GM21825 (cell line): ENCODE results near the gene TRIM72.
"Not testable (repeated sequence)": the region's sequence is repeated elsewhere in the genome, so short reads cannot be mapped to it uniquely, and the experiment has no call there.

Experiments used
- ATAC-seq: cut with Tn5 transposase; IDR thresholded peaks from one replicate; pipeline ENCODE4 v1.9.1; 2021; ENCODE audit warnings: mild to moderate bottlenecking, moderate library complexity; ENCODE audit not compliant: unreplicated experiment

TRIM72 gene

DNA sequence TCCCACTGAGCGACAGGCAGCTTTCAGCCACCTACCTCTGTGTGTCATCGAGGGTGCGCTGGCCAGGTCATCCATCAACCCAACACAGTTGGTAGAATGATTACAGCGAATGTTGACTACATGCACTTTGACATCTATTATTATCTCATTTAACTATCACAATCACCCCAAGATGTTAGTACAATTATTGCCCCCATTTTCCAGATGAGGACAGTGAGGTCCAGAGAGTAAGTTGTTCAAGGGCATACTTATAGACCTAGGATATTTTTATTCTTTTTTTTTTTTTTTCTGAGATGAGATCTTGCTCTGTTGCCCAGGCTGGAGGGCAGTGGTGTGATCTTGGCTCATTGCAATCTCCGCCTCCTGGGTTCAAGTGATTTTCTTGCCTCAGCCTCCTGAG is 37.5 kb downstream of the TRIM72 start:
- ATAC-seq = no peak

DNA sequence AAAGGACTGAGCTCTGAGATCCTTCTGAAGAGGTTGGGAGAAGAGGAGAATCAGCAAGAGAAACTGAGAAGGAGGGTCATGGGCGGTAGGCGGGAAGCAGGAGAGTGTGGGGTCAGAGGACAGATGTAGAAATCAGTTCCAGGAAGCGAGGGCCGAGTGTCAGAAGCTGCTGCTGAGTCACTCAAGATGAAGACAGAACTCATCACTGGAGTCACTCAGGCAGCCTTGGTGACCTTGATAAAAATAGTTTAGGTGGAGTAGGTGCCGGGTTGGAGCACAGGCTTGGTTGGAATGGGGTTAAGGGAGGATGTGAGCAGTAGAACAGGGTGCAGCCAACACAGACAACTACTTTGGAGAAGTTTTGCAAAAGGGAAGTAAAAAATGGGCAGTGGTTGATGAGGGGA is 39.7 kb downstream of the TRIM72 start:
- no peak for ATAC-seq

DNA sequence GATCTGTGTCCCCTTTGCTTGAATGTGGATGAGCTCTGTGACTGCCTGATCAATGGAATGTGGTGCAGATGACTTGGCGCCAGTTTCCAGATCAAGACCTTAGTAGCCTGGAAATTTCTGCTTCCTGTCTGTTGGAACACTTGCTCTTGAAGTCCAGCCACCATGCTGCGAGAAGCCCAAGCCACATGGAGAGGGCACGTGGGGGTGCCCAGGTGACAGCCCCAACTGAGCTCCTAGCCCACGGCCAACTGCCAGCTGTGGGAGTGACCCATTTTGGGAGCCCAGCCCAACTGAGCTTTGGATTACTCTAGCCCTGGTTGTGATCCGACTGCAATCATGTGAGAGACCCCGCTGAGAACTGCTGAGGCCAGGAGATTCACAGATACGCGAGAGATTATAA is 42.5 kb downstream of the TRIM72 start:
- no peak for ATAC-seq

DNA sequence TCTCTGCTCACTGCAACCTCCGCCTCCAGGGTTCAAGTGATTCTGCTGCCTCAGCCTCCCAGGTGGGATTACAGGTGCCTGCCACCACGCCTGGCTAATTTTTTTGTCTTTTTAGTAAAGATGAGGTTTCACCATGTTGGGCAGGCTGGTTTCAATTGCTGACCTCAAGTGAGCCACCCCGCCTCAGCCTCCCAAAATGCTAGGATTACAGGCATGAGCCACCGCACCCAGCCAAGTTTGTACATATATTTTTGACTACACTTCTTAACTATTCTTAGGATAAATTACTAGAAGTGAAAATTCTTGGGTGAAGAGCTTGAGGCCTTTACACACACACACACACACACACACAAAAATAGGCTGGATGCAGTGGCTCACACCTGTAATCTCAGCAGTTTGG is 44.4 kb downstream of the TRIM72 start:
- no peak for ATAC-seq

DNA sequence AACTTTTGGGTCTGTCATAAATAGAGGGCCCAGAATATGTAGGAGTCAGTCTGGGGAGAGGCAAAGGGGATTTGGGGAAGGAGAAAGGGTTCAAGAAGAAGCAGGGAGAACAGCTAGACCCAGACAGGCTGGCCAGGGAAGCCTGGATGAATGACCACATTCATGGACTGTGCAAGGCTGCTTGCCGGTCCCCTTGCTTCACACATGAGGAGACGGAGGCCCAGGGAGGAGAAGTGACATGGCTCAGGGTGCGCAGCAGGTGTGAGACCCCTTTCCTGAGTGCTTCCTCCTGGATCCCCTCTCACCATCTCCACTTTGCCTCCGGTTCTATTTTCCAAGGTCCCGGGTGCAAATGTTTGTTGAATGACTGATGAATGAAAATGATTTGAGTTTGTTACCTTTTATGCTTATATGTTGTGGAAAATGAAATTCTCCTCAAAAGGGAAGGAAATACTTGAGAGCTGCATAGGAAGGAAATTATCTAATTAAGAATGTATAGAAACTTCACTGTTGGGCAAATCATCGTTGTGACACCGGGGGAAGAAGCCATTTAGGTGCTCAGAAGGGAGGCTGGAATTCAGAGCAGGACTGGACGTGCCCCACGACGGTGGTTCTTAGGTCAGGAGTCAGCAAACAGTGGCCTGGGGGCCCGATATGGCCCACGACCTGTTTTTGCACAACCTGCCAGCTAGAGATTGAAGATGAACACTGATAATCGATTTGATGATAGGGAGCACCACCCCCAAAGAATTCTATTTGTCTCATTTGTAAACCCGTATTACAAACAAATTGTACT is 46.4 kb downstream of the TRIM72 start:
- ATAC-seq = no peak

DNA sequence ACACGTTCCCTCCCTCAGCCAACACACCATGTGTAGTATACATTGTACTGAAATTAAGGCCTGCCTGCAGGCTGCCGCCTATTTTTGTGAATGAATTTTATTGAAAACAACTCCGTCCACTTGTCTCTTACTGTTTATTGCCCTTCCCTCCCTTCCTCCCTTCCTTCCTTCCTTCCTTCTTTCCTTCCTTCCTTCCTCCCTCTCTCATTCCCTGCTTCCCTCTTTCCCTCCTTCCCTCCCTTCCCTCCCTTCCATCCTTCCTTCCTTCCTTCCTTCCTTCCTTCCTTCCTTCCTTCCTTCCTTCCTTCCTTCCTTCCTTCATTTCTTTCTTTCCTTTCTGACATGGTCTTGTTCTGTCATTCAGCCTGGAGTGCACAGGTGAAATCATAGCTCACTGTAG is 48.2 kb downstream of the TRIM72 start:
- ATAC-seq = no peak

DNA sequence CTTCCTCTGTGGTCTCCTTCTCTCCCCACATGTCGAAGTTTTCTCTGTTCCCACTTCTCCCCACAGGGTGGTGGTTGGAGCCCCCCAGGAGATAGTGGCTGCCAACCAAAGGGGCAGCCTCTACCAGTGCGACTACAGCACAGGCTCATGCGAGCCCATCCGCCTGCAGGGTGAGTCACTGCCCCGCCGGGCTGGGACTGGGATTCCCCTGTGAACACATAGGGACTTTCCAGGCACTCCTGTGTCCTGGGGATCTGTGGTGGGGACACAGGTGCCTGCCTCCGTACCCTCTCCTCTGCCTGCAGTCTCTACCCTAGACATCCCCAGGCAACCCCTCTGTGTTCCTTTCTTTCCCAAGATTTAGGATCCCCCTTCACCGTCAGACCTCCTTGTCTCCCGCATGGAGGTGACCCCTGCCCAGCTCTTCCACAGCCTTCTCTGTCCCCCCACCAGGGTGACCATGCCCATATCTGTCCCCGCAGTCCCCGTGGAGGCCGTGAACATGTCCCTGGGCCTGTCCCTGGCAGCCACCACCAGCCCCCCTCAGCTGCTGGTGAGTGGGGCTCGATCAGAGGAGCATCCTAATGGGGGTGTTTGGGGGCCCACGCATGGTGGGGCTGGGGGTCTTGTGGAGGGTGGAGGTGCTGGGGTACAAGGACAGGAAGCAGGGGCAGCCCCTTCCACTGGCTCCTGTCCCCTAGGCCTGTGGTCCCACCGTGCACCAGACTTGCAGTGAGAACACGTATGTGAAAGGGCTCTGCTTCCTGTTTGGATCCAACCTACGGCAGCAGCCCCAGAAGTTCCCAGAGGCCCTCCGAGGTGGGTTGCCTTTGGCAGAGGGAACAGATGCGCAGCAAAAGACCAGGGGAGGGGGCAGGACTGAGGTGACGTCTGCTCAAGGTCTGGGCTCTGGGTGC is 51.7 kb downstream of the TRIM72 start:
- peak; percentile 83 for ATAC-seq

DNA sequence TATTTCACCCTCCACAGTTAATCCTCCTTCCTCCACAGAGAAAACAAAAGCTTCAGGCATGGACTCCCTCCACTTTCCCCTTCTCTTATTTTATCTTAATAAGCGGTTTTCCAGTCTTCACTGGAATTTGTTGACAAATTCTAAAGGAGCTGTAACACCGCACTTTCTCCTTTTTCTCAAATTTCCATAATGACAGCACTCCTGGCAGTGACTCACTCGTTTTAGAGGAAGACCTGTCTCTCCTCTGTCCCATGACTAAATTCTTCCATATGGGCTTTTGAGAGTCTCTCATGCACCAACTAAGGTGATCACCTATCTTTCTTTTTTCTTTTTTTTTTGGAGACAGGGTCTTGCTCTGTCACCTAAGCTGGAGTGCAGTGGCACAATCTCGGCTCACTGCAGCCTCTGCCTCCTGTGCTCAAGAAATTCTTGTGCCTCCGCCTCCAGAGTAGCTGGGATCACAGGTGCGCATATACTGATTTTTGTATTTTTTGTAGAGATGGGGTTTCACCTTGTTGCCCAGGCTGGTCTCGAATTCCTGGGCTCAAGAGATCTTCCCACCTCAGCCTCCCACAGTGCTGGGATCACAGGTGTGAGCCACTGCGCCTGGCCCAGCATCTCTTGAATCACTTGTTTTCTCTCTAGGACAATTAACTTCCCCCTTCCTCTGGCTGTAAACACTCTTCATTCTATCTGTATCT is 53.6 kb downstream of the TRIM72 start:
- no peak for ATAC-seq

DNA sequence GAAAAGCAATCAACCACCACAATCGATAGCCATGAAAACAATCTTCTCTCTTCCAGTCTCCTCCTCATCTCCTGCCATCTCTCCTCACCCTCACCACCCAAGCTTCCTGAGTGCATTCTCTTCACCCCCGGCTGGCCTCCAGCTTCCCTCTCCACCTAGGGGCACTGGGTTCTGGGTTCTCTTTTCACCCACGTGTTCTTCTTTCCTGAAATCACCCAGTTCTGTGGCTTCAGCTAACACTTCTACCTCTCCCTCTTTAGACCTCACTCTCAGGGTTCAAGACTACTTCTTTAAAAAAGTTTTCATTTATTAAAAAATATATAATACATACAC is 54.1 kb downstream of the TRIM72 start:
- ATAC-seq = no peak

DNA sequence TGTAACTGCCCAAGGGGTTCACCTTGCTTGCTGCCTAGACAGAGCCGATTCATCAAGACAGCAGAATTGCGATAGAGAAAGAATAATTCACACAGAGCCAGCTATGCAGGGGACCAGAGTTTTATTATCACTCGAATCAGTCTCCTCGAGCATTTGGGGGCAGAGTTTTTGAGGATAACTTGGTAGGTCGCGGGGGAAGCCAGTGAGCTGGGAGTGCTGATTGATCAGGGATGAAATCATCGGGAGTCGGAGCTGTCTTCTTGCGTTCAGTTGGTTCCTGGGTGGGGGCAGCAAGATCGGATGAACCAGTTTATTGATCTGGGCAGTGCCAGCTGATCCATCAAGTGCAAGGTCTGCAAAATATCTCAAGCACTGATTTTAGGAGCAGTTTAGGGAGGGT is 55.0 kb downstream of the TRIM72 start:
- ATAC-seq = no peak

DNA sequence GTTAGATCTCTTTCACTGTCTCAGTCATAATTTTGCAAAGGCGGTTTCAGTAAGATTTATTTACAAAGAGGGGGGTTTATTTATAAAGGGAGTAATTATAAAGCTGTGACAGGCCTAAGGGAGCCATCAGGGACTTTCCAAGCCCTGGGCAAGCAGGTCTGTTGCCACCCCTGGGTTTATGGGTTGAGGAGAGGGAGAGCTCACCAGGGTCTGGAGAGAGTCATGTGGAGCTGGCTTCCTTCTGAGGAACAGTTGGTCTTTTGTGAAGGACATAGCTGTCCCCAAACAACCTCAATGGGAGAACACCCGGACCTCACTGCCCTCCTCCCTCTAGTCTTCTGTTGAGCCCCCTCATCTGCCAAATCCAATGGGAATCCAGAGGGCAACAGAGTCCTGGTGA is 55.6 kb downstream of the TRIM72 start:
- ATAC-seq = no peak

DNA sequence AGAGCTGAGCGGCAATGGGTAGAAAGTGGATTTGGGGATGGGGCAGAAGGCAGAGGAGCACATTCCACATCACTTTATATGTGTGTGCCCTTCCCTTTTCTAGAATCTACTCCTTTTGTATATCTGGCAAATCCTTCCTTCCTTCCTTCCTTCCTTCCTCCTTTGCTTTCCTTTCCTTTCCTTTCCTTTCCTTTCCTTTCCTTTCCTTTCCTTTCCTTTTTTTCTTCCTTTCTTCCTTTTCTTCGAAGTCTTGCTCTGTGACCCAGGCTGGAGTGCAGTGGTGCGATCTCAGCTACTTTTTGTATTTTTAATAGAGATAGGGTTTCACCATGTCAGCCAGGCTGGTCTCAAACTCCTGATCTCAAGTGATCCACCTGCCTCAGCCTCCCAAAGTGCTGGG is 56.1 kb downstream of the TRIM72 start:
- not testable (repeated sequence) for ATAC-seq

DNA sequence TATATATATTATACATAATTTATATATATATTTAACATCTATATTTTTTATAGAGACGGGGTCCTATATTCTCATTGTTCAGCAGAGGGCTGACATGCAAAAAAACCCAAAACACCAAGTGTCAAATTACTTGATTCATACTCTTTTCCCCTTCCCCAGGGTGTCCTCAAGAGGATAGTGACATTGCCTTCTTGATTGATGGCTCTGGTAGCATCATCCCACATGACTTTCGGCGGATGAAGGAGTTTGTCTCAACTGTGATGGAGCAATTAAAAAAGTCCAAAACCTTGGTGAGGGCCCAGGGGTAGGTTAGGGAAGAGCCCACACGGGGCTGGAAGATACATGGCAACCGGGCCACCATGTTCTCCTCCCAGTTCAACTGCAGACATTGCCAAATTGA is 56.9 kb downstream of the TRIM72 start:
- no peak for ATAC-seq

DNA sequence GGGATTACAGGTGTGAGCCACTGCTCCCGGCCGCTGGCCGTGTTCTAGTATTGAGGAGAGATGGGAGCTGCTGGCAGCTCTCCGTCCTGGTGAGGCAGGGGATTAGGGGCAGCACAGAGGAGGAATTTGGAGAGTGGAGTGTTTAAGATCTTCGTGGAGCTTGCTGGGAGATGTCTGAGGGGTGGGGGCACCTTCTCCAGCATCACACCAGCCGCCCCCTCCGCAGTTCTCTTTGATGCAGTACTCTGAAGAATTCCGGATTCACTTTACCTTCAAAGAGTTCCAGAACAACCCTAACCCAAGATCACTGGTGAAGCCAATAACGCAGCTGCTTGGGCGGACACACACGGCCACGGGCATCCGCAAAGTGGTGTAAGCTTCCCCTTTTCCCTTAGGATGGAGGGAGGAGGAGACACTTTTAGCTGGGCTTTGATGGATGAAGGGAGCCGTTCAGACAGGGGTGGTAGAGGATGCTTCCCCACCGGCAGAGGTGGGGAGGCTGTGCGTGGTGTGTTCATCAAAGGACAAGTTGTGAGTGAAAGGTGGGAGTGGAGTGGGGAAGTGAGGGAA is 57.8 kb downstream of the TRIM72 start:
- ATAC-seq = no peak

DNA sequence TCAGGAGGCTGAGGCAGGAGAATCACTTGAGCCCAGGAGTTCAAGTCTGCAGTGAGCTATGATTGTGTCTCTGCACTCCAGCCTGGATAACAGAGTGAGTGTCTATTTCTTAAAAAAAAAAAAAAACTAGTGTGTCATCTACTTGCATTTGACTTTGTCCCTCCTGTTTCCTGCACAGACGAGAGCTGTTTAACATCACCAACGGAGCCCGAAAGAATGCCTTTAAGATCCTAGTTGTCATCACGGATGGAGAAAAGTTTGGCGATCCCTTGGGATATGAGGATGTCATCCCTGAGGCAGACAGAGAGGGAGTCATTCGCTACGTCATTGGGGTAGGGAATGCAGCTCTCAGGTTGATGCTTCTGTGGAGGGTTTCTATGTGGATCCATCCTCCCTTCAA is 59.3 kb downstream of the TRIM72 start:
- ATAC-seq = no peak

DNA sequence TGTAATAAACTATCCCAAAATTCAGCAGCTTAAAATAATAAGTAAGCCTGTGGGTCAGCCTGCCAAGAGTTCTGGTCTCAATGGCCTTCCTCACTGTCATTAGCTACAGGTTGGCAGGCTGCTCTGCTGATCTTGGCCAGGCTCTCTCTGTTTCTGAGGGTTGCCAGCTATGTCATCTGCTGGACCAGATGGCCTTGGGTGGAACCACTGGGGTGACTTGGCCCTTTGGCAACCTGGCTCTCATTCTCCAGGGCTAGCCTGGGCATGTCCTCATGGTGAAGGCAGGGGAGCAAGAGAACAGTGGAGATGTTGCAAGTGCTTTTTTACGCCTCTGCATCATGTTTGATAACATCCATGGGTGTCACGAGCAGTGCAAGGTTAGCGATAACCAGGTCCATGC is 59.8 kb downstream of the TRIM72 start:
- no peak for ATAC-seq

DNA sequence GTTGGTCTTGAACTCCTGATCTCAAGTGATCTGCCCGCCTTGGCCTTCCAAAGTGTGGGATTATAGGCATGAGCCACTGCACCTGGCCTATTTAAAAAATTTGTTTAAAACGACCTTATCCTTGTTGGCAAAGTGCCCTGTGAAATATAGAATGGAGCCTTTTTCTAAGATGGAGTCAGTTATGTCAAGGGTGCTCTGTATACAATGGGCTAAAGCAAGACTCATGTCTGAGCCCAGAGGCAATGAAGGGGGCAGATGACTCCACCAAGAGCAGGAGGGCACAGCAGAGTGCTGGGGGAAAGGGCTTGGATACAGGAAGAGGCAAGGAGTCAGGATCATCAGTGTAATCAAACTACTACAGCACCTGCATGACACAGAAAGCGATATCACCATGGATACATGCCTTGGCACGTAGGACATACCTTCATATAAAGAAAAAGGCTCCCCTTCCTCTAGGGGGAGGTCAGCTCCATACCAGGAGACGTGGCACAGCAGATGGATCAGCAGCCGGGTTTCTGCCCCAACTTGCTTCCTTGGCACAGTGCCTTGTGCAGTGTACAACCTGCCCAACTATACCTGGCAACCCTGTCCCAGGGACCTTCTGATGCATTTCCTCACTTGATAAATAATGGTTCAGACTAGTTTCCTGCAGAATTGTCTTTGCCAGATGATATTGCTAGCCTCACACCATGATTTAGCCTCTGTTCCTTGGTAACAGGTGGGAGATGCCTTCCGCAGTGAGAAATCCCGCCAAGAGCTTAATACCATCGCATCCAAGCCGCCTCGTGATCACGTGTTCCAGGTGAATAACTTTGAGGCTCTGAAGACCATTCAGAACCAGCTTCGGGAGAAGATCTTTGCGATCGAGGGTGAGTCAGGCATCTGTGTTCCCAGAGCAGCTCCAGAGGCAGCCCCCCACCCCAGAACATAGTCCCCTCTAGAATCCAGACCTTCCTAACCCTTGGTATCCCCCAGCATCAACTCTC is 61.2 kb downstream of the TRIM72 start:
- ATAC-seq = no peak

DNA sequence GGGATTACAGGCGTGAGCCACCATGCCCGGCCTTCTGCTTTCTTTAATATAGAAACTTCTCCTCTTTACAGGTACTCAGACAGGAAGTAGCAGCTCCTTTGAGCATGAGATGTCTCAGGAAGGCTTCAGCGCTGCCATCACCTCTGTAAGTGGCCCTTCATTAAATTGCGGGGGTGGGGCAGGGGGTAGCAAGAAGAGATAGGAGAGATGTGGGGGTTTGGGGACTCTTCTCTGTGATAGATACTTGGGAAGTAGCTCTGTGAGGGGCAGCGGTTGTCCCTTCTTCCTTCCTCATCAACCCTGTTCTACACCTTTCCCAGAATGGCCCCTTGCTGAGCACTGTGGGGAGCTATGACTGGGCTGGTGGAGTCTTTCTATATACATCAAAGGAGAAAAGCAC is 62.7 kb downstream of the TRIM72 start:
- ATAC-seq = no peak

DNA sequence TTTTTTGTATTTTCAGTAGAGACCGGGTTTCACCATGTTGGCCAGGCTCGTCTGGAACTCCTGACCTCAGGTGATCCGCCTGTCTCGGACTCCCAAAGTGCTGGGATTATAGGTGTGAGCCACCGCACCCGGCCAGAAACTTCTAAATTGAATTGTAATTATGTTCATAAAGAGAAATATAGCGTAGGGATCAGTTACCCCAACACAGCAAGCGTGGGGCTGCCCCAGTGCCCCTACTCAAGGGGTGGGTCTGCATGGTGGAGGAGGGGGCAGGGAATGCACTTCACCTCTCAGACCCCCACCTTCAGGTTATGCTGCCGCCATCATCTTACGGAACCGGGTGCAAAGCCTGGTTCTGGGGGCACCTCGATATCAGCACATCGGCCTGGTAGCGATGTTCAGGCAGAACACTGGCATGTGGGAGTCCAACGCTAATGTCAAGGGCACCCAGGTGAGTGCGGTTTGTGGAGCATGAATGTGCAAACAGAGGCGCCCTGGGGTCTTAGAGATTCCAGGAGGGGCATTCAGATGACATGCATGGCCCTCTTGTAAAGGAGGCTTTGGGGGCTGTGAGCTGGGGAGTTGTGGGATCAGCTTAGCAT is 63.8 kb downstream of the TRIM72 start:
- no peak for ATAC-seq

DNA sequence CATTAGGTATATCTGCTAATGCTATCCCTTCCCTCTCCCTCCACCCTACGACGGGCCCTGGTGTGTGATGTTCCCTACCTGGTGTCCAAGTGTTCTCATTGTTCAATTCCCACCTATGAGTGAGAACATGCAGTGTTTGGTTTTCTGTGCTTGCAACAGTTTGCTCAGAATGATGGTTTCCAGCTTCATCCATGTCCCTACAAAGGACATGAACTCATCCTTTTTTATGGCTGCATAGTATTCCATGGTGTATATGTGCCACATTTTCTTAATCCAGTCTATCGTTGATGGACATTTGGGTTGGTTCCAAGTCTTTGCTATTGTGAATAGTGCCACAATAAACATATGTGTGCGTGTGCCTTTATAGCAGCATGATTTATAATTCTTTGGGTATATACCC is 64.9 kb downstream of the TRIM72 start:
- ATAC-seq = not testable (repeated sequence)
